IPS-15b (cell line): ENCODE data around the gene PSME3IP1.
"Not testable (repeated sequence)": the region's sequence is repeated elsewhere in the genome, so short reads cannot be mapped to it uniquely, and the experiment has no call there.

Experiments
- H3K27me3 ChIP-seq: one replicate; pipeline ENCODE4 v1.6.1; 2013; ENCODE audit warnings: low read length; ENCODE audit not compliant: control insufficient read depth, insufficient read depth
- H3K36me3 ChIP-seq: one replicate; pipeline ENCODE4 v1.6.1; 2013; ENCODE audit warnings: low read length; ENCODE audit not compliant: control insufficient read depth, insufficient read depth
- H3K4me1 ChIP-seq: one replicate; pipeline ENCODE4 v1.6.1; 2013; ENCODE audit warnings: mild to moderate bottlenecking, low read length; ENCODE audit not compliant: control insufficient read depth, insufficient read depth
- H3K4me3 ChIP-seq: one replicate; pipeline ENCODE4 v1.5.1; 2013; ENCODE audit warnings: low read depth, low read length
- H3K9ac ChIP-seq: one replicate; pipeline ENCODE4 v1.6.1; 2013; ENCODE audit warnings: low read depth, mild to moderate bottlenecking, low read length
- H3K9me3 ChIP-seq: one replicate; pipeline ENCODE4 v1.6.1; 2013; ENCODE audit warnings: mild to moderate bottlenecking, low read length; ENCODE audit not compliant: control insufficient read depth, insufficient read depth

Gene PSME3IP1

GRCh38 chr16:57223057-57223456 is 37.2 kb upstream of the PSME3IP1 start:
- peaks cover 18% of the 10 kb centered on the region for H3K36me3 ChIP-seq
- H3K4me3 ChIP-seq = no peak overlapping the region

GRCh38 chr16:57216968-57217367 is 31.1 kb upstream of the PSME3IP1 start:
- Histone ChIP-seq H3K27me3 (no peaks in the 10 kb centered on the region), H3K9me3 (no peaks in the 10 kb centered on the region), H3K36me3 (peaks cover 4% of the 10 kb centered on the region), H3K4me3 (no peak overlapping the region), H3K9ac (no peak overlapping the region), H3K4me1 (no peaks in the 10 kb centered on the region)

More at GRCh38 chr16:57223057-57223456, 37.2 kb upstream of the PSME3IP1 start:
- Histone ChIP-seq H3K27me3 (no peaks in the 10 kb centered on the region), H3K4me1 (no peaks in the 10 kb centered on the region), H3K9ac (no peak overlapping the region), H3K9me3 (no peaks in the 10 kb centered on the region)

- Histone ChIP-seq H3K9ac (no peak overlapping the region), H3K27me3 (no peaks in the 10 kb centered on the region), H3K9me3 (no peaks in the 10 kb centered on the region), H3K4me3 (no peak overlapping the region), H3K4me1 (no peaks in the 10 kb centered on the region), H3K36me3 (peaks cover 10% of the 10 kb centered on the region)
These were observed 27.6 kb upstream of the PSME3IP1 start for GRCh38 chr16:57213462-57213861.

- Histone ChIP-seq H3K4me1 (no peaks in the 10 kb centered on the region), H3K9me3 (no peaks in the 10 kb centered on the region), H3K36me3 (peaks cover 17% of the 10 kb centered on the region), H3K4me3 (no peak overlapping the region), H3K27me3 (no peaks in the 10 kb centered on the region), H3K9ac (no peak overlapping the region)
These were observed 23.9 kb upstream of the PSME3IP1 start for GRCh38 chr16:57209780-57210179.

DNA sequence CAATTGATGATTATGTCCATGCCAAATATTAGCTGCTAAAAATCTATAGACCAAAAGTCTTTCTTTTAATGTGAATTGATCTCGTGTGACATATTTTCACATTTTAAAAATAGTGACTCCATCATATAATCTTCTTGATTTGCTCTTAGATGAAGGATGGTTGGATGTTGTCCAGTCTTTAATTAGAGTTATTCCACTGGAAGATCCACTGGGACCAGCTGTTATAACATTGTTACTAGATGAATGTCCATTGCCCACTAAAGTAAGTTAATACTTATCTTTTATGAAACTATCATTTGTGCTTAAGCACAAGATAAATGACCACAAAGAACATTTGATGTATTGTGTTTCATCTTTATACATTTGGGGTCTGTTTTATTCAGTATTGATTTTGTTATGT is 23.1 kb upstream of the PSME3IP1 start:
- Histone ChIP-seq H3K9me3 (no peaks in the 10 kb centered on the region), H3K9ac (no peak overlapping the region), H3K36me3 (peaks cover 20% of the 10 kb centered on the region)

GRCh38 chr16:57204675-57205074 is 18.8 kb upstream of the PSME3IP1 start:
- H3K36me3 ChIP-seq = peaks cover 15% of the 10 kb centered on the region
- H3K27me3 ChIP-seq = no peaks in the 10 kb centered on the region
- H3K9ac ChIP-seq = no peak overlapping the region
- no peaks in the 10 kb centered on the region for H3K4me1 ChIP-seq
- H3K4me3 ChIP-seq = no peak overlapping the region
- H3K9me3 ChIP-seq = no peaks in the 10 kb centered on the region

More for the DNA sequence above, 23.1 kb upstream of the PSME3IP1 start:
- Histone ChIP-seq H3K4me1 (no peaks in the 10 kb centered on the region), H3K27me3 (no peaks in the 10 kb centered on the region), H3K4me3 (no peak overlapping the region)

DNA sequence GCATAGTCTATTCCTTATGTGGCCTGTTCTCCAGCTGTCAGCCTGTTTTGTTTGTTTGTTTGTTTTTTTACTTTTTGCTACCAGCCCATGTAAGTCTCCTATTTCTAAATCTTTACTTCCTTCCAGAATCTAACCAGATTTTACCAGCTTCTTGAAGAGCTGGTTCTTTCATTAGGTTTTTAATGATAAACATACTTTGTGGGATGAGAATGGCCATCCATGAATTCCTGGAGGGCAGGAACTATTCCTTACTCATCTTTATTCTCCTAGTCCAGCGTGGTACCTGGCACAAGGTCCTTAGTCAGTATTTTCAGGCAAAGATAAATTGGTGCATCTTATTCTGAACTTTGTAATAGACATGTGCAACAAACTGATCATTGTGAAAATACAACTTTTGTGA is 17.6 kb upstream of the PSME3IP1 start:
- no peaks in the 10 kb centered on the region for H3K9me3 ChIP-seq
- H3K4me3 ChIP-seq = no peak overlapping the region
- no peaks in the 10 kb centered on the region for H3K4me1 ChIP-seq
- peaks cover 11% of the 10 kb centered on the region for H3K36me3 ChIP-seq
- H3K27me3 ChIP-seq = no peaks in the 10 kb centered on the region
- no peak overlapping the region for H3K9ac ChIP-seq

- Histone ChIP-seq H3K4me1 (no peaks in the 10 kb centered on the region), H3K9ac (no peak overlapping the region), H3K4me3 (no peak overlapping the region), H3K27me3 (no peaks in the 10 kb centered on the region), H3K9me3 (no peaks in the 10 kb centered on the region), H3K36me3 (peaks cover 11% of the 10 kb centered on the region)
These were observed 16.5 kb upstream of the PSME3IP1 start for GRCh38 chr16:57202095-57202886.

DNA sequence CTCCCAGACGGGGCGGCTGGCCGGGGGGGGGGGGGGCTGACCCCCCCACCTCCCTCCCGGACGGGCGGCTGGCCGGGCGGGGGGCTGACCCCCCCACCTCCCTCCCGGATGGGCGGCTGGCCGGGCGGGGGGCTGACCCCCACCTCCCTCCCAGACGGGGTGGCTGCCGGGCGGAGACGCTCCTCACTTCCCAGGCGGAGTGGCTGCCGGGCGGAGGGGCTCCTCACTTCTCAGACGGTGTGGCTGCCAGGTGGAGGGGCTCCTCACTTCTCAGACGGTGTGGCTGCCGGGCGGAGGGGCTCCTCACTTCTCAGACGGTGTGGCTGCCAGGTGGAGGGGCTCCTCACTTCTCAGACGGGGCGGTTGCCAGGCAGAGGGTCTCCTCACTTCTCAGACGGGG is 15.1 kb upstream of the PSME3IP1 start:
- not testable (repeated sequence) for H3K9ac ChIP-seq, H3K4me3 ChIP-seq, H3K4me1 ChIP-seq, H3K27me3 ChIP-seq, H3K36me3 ChIP-seq, H3K9me3 ChIP-seq

GRCh38 chr16:57200321-57200720 is 14.5 kb upstream of the PSME3IP1 start:
- not testable (repeated sequence) for H3K9ac ChIP-seq, H3K4me1 ChIP-seq, H3K36me3 ChIP-seq, H3K27me3 ChIP-seq, H3K4me3 ChIP-seq, H3K9me3 ChIP-seq

DNA sequence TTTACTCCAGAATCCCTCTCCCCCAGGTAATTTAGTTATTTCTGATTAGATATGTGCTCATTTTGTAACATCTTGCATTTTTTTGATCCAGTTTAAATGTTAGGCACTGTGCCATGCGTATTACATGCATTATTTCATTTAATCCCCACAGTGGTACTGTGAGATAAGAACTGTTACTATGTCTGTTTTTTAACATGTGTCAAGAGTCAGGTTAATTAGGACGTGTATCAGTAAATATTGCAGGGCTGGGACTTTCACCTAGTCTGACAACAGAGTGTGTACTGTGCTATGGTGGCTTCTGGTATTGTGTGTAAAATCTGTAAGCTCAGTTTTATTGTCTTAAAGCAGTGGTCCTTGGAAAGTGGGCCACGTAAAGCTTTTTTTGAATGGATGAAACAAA is 10.9 kb upstream of the PSME3IP1 start:
- Histone ChIP-seq H3K4me3 (no peak overlapping the region), H3K9ac (no peak overlapping the region)

DNA sequence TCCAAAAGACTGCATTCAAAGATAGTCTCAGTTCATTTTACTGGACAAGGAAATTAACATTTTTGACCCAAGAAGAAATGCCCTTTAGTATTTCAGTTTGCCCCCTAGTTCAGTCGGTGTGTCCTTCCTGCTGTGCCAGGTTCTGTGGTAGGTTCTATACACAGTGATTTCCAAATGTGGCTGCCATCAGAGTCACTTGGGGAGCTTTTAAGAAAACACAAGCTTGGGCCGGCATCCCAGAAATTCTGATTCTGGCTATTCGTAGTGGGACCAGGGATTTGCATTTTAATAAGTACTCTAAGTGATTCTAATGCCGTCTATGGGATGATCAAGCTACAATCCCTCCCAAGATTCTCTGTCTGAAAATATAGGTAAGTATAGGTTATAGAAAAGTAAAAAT is 10.4 kb upstream of the PSME3IP1 start:
- Histone ChIP-seq H3K36me3 (no peaks in the 10 kb centered on the region), H3K9ac (no peak overlapping the region), H3K4me1 (no peaks in the 10 kb centered on the region), H3K4me3 (no peak overlapping the region), H3K9me3 (no peaks in the 10 kb centered on the region), H3K27me3 (no peaks in the 10 kb centered on the region)

More for the DNA sequence above, 10.9 kb upstream of the PSME3IP1 start:
- Histone ChIP-seq H3K9me3 (no peaks in the 10 kb centered on the region), H3K36me3 (no peaks in the 10 kb centered on the region), H3K4me1 (no peaks in the 10 kb centered on the region), H3K27me3 (no peaks in the 10 kb centered on the region)
